Measurements from ENCODE around the gene CSAD.

DNA sequence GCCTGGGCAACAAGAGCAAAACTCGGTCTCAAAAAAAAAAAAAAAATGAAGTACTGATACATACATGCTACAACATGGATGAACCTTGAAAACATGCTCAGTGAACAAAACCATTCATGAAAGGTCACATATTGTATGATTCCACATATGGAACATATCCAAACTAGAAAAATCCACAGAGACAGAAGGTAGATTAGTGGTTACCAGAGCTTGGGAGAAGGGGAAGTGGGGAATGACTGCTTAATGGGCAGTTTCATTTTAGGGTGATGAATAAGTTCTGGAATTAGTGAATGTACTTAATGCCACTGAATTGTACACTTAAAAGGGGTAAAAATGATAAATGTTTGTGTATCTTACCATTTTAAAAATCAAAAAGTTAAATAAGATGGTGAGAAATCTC is 23.6 kb upstream of the CSAD start:
- no peak for TF ChIP-seq CTCF (IDR thresholded peaks at IDR 0.05; ENCODE audit: extremely low read depth in 1 of 2, insufficient read depth in 1 of 2, low read depth in 1 of 2, low read length in 2 of 2)
- TF ChIP-seq POLR2AphosphoS5 (IDR thresholded peaks at IDR 0.05; ENCODE audit: insufficient read depth, low read depth, low read length): no peak
- TF ChIP-seq EZH2 (IDR thresholded peaks at IDR 0.05; ENCODE audit: borderline replicate concordance, low read depth, low read length, severe bottlenecking): no peak
- TF ChIP-seq POLR2A (IDR thresholded peaks at IDR 0.05; ENCODE audit: low read depth, low read length): no peak
- no peak for TF ChIP-seq FOS (IDR thresholded peaks at IDR 0.05; ENCODE audit: borderline replicate concordance, insufficient read depth, low read length)
- no peak for TF ChIP-seq MAX (IDR thresholded peaks at IDR 0.05; ENCODE audit: insufficient read depth, insufficient read length)
- no peak for TF ChIP-seq MYC (IDR thresholded peaks at IDR 0.05; ENCODE audit: low read depth, low read length)

All from endothelial cell of umbilical vein (primary cell).